SIG-M5 treated with dmso at 0.1 percent for 504 hours (cell line): ENCODE results near the gene TLL2.

Experiments used
- DNase-seq: peaks from one replicate; lab custom pipeline; 2025; ENCODE audit not compliant: unreplicated experiment; lab: John Stamatoyannopoulos, UW

Gene TLL2

GRCh38 chr10:96468845-96469244, 44.9 kb downstream of the TLL2 start:
- DNase-seq: no peak

GRCh38 chr10:96465599-96465998, 48.1 kb downstream of the TLL2 start:
- no peak for DNase-seq

- DNase-seq: no peak
These were observed 50.2 kb downstream of the TLL2 start for GRCh38 chr10:96463562-96463961.

GRCh38 chr10:96462606-96463151, 51.0 kb downstream of the TLL2 start:
- no peak for DNase-seq

- DNase-seq: no peak
These were observed 53.4 kb downstream of the TLL2 start for GRCh38 chr10:96460316-96460715.

- DNase-seq: no peak
These were observed 56.4 kb downstream of the TLL2 start for GRCh38 chr10:96457341-96457740.

- DNase-seq: no peak
These were observed 57.4 kb downstream of the TLL2 start for GRCh38 chr10:96456296-96456840.

- DNase-seq: no peak
These were observed 59.7 kb downstream of the TLL2 start for GRCh38 chr10:96453856-96454583.

GRCh38 chr10:96452494-96453153, 61.1 kb downstream of the TLL2 start:
- DNase-seq: no peak

- no peak for DNase-seq
These were observed 63.1 kb downstream of the TLL2 start for GRCh38 chr10:96450529-96451207.

- DNase-seq: no peak
These were observed 65.2 kb downstream of the TLL2 start for GRCh38 chr10:96448558-96448957.

GRCh38 chr10:96448021-96448457, 65.7 kb downstream of the TLL2 start:
- DNase-seq: no peak

GRCh38 chr10:96446966-96447596, 66.6 kb downstream of the TLL2 start:
- DNase-seq: no peak

GRCh38 chr10:96441987-96442643, 71.6 kb downstream of the TLL2 start:
- DNase-seq: no peak

- DNase-seq: no peak
These were observed 72.3 kb downstream of the TLL2 start for GRCh38 chr10:96441322-96441885.

GRCh38 chr10:96440361-96441292, 73.1 kb downstream of the TLL2 start:
- no peak for DNase-seq

- DNase-seq: no peak
These were observed 74.0 kb downstream of the TLL2 start for GRCh38 chr10:96439725-96440124.

- no peak for DNase-seq
These were observed 77.7 kb downstream of the TLL2 start for GRCh38 chr10:96436035-96436434.
